BE2C (cell line): ENCODE results near the gene CD3G.

Experiments
- DNase-seq: peaks from one replicate; pipeline ENCODE4 v3.0.0-alpha.2; 2020
- H3K27me3 ChIP-seq: fragments of 250-450 bp; sonication (Bioruptor Pico); 2 replicates; pipeline ENCODE4 v1.5.1; 2020; ENCODE audit warnings: mild to moderate bottlenecking
- H3K36me3 ChIP-seq: fragments of 250-450 bp; sonication (Bioruptor Pico); 2 replicates; pipeline ENCODE4 v1.5.1; 2020; ENCODE audit warnings: mild to moderate bottlenecking
- H3K4me1 ChIP-seq: fragments of 250-450 bp; sonication (Bioruptor Pico); 2 replicates; pipeline ENCODE4 v1.5.1; 2020
- H3K4me3 ChIP-seq: 2 replicates; pipeline ENCODE4 v1.5.1; 2011; ENCODE audit warnings: low read depth, low read length
- H3K9me3 ChIP-seq: fragments of 250-450 bp; sonication (Bioruptor Pico); 2 replicates; pipeline ENCODE4 v1.5.1; 2020
- TF ChIP-seq, protein P1 (sequence below): IDR thresholded peaks from 2 replicates; pipeline ENCODE4 v1.5.1; 2012; ENCODE audit warnings: mild to moderate bottlenecking, low read depth, low read length

Gene CD3G

DNA sequence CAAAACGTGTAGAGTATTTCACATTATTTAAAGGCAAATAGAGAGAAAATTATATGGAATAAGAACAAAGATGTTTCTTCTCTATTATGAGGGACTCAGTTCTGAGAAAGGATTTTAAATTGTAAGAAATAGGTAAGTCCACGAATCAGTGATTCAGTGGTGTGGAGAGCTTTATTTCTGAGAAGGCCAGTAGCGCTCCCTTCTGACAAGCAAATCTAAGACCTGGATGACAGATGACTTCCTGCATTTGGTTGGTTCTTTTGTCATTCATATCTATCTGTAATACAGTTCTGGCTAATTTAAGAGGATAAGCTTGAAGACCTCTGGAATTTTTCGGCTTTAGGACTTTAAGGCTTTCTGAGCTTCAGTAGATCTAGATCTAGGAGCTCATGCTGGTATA, 32.6 kb upstream of the CD3G start:
- DNase-seq, result no peak
- Histone ChIP-seq H3K9me3 (no peaks in the 10 kb centered on the region; the same call in 1 of the 2 replicates), H3K4me3 (no peak overlapping the region), H3K36me3 (no peaks in the 10 kb centered on the region), H3K4me1 (no peaks in the 10 kb centered on the region), H3K27me3 (peaks cover 19% of the 10 kb centered on the region)
- TF ChIP-seq, protein P1, sequence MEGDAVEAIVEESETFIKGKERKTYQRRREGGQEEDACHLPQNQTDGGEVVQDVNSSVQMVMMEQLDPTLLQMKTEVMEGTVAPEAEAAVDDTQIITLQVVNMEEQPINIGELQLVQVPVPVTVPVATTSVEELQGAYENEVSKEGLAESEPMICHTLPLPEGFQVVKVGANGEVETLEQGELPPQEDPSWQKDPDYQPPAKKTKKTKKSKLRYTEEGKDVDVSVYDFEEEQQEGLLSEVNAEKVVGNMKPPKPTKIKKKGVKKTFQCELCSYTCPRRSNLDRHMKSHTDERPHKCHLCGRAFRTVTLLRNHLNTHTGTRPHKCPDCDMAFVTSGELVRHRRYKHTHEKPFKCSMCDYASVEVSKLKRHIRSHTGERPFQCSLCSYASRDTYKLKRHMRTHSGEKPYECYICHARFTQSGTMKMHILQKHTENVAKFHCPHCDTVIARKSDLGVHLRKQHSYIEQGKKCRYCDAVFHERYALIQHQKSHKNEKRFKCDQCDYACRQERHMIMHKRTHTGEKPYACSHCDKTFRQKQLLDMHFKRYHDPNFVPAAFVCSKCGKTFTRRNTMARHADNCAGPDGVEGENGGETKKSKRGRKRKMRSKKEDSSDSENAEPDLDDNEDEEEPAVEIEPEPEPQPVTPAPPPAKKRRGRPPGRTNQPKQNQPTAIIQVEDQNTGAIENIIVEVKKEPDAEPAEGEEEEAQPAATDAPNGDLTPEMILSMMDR, result no peak

GRCh38 chr11:118312328-118312727, 31.8 kb upstream of the CD3G start:
- H3K9me3 ChIP-seq, result no peaks in the 10 kb centered on the region; the same call in 1 of the 2 replicates
- H3K36me3 ChIP-seq, result no peaks in the 10 kb centered on the region
- TF ChIP-seq, protein P1, result no peak
- H3K4me1 ChIP-seq, result no peaks in the 10 kb centered on the region
- H3K4me3 ChIP-seq, result no peak overlapping the region
- DNase-seq, result no peak
- peaks cover 19% of the 10 kb centered on the region for H3K27me3 ChIP-seq

GRCh38 chr11:118313242-118313641, 30.9 kb upstream of the CD3G start:
- DNase-seq, result no peak
- Histone ChIP-seq H3K36me3 (no peaks in the 10 kb centered on the region), H3K9me3 (no peaks in the 10 kb centered on the region; the same call in 1 of the 2 replicates), H3K4me1 (no peaks in the 10 kb centered on the region), H3K4me3 (no peak overlapping the region), H3K27me3 (peaks cover 19% of the 10 kb centered on the region)
- TF ChIP-seq, protein P1, result no peak

DNA sequence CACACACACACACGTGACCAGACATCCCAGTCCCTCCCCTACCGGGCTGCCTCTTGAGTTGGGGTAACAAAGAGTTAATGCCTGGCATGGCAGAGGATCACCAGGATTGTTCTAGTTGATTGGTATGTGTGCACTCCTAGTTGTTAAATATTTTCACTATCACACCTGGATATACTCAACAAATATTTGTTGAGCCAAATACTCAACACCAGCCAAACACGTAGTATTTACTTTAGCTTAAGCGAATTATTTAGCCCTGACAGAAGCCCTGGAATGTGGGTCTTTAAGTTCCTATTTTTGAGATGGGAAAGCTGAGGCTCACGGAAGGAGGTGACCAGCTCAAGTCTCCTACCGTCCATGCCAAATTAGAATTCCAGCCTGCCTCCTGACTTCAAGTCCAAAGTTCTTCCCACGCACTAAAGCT, 29.1 kb upstream of the CD3G start:
- H3K36me3 ChIP-seq, result no peaks in the 10 kb centered on the region
- TF ChIP-seq, protein P1, result no peak
- no peak overlapping the region for H3K4me3 ChIP-seq
- H3K4me1 ChIP-seq, result no peaks in the 10 kb centered on the region
- DNase-seq, result no peak
- H3K27me3 ChIP-seq, result peaks cover 19% of the 10 kb centered on the region
- no peaks in the 10 kb centered on the region; the same call in 1 of the 2 replicates for H3K9me3 ChIP-seq

- Histone ChIP-seq H3K36me3 (no peaks in the 10 kb centered on the region), H3K4me3 (no peak overlapping the region), H3K4me1 (no peaks in the 10 kb centered on the region), H3K27me3 (peaks cover 8% of the 10 kb centered on the region), H3K9me3 (no peaks in the 10 kb centered on the region)
- TF ChIP-seq, protein P1, result no peak
- DNase-seq, result no peak
Observed at GRCh38 chr11:118318124-118318523, 26.0 kb upstream of the CD3G start.

- H3K36me3 ChIP-seq, result no peaks in the 10 kb centered on the region
Observed at GRCh38 chr11:118318581-118319336, 25.4 kb upstream of the CD3G start.

More at GRCh38 chr11:118318581-118319336, 25.4 kb upstream of the CD3G start:
- Histone ChIP-seq H3K9me3 (no peaks in the 10 kb centered on the region), H3K27me3 (peaks cover 6% of the 10 kb centered on the region), H3K4me3 (no peak overlapping the region), H3K4me1 (no peaks in the 10 kb centered on the region)
- DNase-seq, result no peak
- TF ChIP-seq, protein P1, result no peak
